T-helper 1 cell treated with Interleukin-12 subunit alpha and Interleukin-12 subunit beta and Interleukin-4 antibody, amounts not matched to agents 30 ng/mL and 1 ng/mL, for 36 hours (primary cell): ENCODE results near the gene CDK6. TPM values are rescaled to one million over a fixed set of nuclear protein-coding genes. Genes with fewer than 3 reads are reported as not detected.
"Not testable (repeated sequence)": the region's sequence is repeated elsewhere in the genome, so short reads cannot be mapped to it uniquely, and the experiment has no call there.

Source experiments
- intact Hi-C: fragments of 100-400 bp; cut with micrococcal nuclease; formaldehyde crosslinking; loops from one replicate; pipeline ENCODE4 v1.15.1; 2024
- total RNA-seq: library from RNA; stranded (reverse); gene quantifications from 2 replicates; pipeline ENCODE4 v1.2.3, GENCODE V29; 2022

The CDK6 gene
- total RNA-seq, 1 donor from 2014 or later: 183 TPM

- intact Hi-C loops: no loop called here
Measured at GRCh38 chr7:92745241-92745640, 91.1 kb downstream of the CDK6 start.

- intact Hi-C loops: not testable (repeated sequence)
Measured at GRCh38 chr7:92744180-92744579, 92.2 kb downstream of the CDK6 start.

GRCh38 chr7:92742186-92742585 is 94.2 kb downstream of the CDK6 start:
- intact Hi-C loops: no loop called here

GRCh38 chr7:92740700-92741126 is 95.7 kb downstream of the CDK6 start:
- intact Hi-C loops: loop anchor here (1.0 kb wide), 1 partner anchor 9 kb away; no protein-coding TSS in a partner anchor

GRCh38 chr7:92740134-92740533 is 96.2 kb downstream of the CDK6 start:
- intact Hi-C loops: no loop called here

- intact Hi-C loops: loop anchor here (1.0 kb wide), 1 partner anchor 9 kb away; no protein-coding TSS in a partner anchor
Measured at GRCh38 chr7:92739091-92739490, 97.3 kb downstream of the CDK6 start.

GRCh38 chr7:92737706-92738105 is 98.7 kb downstream of the CDK6 start:
- intact Hi-C loops: no loop called here

GRCh38 chr7:92736870-92737269 is 99.5 kb downstream of the CDK6 start:
- intact Hi-C loops: no loop called here

- intact Hi-C loops: no loop called here
Measured at GRCh38 chr7:92735707-92736106, 100.7 kb downstream of the CDK6 start.

- intact Hi-C loops: loop anchor here (5.0 kb wide), 1 partner anchor 75 kb away; no protein-coding TSS in a partner anchor
Measured at GRCh38 chr7:92732316-92733036, 103.9 kb downstream of the CDK6 start.

- intact Hi-C loops: loop anchor here (2.0 to 5.0 kb wide), 2 partner anchors 17 to 76 kb away; no protein-coding TSS in a partner anchor
Measured at GRCh38 chr7:92731335-92732063, 104.9 kb downstream of the CDK6 start.

GRCh38 chr7:92730808-92731207 is 105.6 kb downstream of the CDK6 start:
- intact Hi-C loops: loop anchor here (1.0 to 5.0 kb wide), 3 partner anchors 8 to 76 kb away; no protein-coding TSS in a partner anchor

GRCh38 chr7:92729751-92730150 is 106.6 kb downstream of the CDK6 start:
- intact Hi-C loops: loop anchor here (1.0 to 10.0 kb wide), 4 partner anchors 10 to 1275 kb away; partner anchors contain the start of gene BET1

GRCh38 chr7:92729172-92729571 is 107.2 kb downstream of the CDK6 start:
- intact Hi-C loops: loop anchor here (10.0 kb wide), 1 partner anchor 1276 kb away; the partner anchor contains the start of gene BET1

- intact Hi-C loops: loop anchor here (1.0 to 10.0 kb wide), 2 partner anchors 9 to 1277 kb away; partner anchors contain the start of gene BET1
Measured at GRCh38 chr7:92727755-92728154, 108.6 kb downstream of the CDK6 start.

GRCh38 chr7:92725161-92725925 is 111.0 kb downstream of the CDK6 start:
- intact Hi-C loops: loop anchor here (10.0 kb wide), 1 partner anchor 1279 kb away; the partner anchor contains the start of gene BET1

- intact Hi-C loops: loop anchor here (10.0 kb wide), 1 partner anchor 1281 kb away; the partner anchor contains the start of gene BET1
Measured at GRCh38 chr7:92723943-92724342, 112.4 kb downstream of the CDK6 start.

- intact Hi-C loops: loop anchor here (10.0 kb wide), 1 partner anchor 1282 kb away; the partner anchor contains the start of gene BET1
Measured at GRCh38 chr7:92723205-92723604, 113.2 kb downstream of the CDK6 start.

- intact Hi-C loops: loop anchor here (10.0 kb wide), 1 partner anchor 1282 kb away; the partner anchor contains the start of gene BET1
Measured at GRCh38 chr7:92722541-92722940, 113.8 kb downstream of the CDK6 start.

GRCh38 chr7:92720604-92721350 is 115.6 kb downstream of the CDK6 start:
- intact Hi-C loops: loop anchor here (10.0 kb wide), 1 partner anchor 1284 kb away; the partner anchor contains the start of gene BET1
